ENCODE data around the gene NCAM1.

GRCh38 chr11:112975493-112975892 lies 14.3 kb downstream of the NCAM1 start:
- TF ChIP-seq CTCF (IDR thresholded peaks at IDR 0.05; ENCODE audit: insufficient read depth, low read length, poor library complexity, severe bottlenecking), result no peak
- no peak for TF ChIP-seq EZH2phosphoT487 (conservative IDR thresholded peaks at IDR 0.05; ENCODE audit: low read length)

Data from SU-DHL-6 (cell line).